ENCODE results near the gene LAMB4. TPM values are rescaled to one million over a fixed set of nuclear protein-coding genes. Genes with fewer than 3 reads are reported as not detected.

The LAMB4 gene
- total RNA-seq, 3 donors from 2014 or later (not counting 1 experiment from before 2014, with no cell fraction given), result not detected

DNA sequence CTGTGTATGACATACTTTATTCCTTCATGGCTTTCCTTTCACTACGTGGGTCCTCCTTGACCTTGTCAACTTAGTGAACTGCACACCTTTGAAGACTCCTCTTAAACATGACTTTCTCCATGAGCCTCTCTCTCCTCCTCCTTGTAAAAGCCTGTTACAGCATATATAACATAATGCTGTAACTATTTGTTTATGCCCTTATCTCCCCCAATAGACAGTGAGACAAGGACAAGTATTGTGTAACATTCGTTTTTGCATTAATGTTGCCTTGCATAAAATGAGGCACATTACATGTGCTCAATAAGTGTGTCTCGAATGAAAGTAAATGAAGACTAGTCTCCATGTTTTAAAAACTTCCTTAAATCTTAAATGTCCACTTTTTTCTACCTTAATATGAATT lies 122.9 kb downstream of the LAMB4 start:
- H3K36me3 ChIP-seq (ENCODE audit: control insufficient read depth, insufficient read depth, low read length), result no peaks in the 10 kb centered on the region
- H3K27me3 ChIP-seq (ENCODE audit: control insufficient read depth, insufficient read depth, low read length), result peaks cover 5% of the 10 kb centered on the region
- peaks cover 7% of the 10 kb centered on the region for H3K36me3 Mint-ChIP-seq
- intact Hi-C loops (cut with micrococcal nuclease), result no loop called here
- 71% methylated on average over 3 of the region's 3 CpGs for WGBS (ENCODE audit: insufficient coverage)
- peaks cover 11% of the 10 kb centered on the region in 2 donors for H3K4me1 Mint-ChIP-seq
- H3K4me3 Mint-ChIP-seq, result no peak overlapping the region
- no peak overlapping the region for H3K27ac ChIP-seq (ENCODE audit: low read length)
- DNase-seq, result no peak
- no peaks in the 10 kb centered on the region for H3K9me3 Mint-ChIP-seq
- peaks cover 7% of the 10 kb centered on the region for H3K4me1 ChIP-seq (ENCODE audit: control insufficient read depth, insufficient read depth, low read length)
- TF ChIP-seq, protein P1, sequence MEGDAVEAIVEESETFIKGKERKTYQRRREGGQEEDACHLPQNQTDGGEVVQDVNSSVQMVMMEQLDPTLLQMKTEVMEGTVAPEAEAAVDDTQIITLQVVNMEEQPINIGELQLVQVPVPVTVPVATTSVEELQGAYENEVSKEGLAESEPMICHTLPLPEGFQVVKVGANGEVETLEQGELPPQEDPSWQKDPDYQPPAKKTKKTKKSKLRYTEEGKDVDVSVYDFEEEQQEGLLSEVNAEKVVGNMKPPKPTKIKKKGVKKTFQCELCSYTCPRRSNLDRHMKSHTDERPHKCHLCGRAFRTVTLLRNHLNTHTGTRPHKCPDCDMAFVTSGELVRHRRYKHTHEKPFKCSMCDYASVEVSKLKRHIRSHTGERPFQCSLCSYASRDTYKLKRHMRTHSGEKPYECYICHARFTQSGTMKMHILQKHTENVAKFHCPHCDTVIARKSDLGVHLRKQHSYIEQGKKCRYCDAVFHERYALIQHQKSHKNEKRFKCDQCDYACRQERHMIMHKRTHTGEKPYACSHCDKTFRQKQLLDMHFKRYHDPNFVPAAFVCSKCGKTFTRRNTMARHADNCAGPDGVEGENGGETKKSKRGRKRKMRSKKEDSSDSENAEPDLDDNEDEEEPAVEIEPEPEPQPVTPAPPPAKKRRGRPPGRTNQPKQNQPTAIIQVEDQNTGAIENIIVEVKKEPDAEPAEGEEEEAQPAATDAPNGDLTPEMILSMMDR (IDR thresholded peaks at IDR 0.05), result no peak
- H3K9me3 ChIP-seq (ENCODE audit: control insufficient read depth, insufficient read depth, low read length), result no peaks in the 10 kb centered on the region
- H3K4me3 ChIP-seq (ENCODE audit: low read length), result no peak overlapping the region
- peaks cover 33 to 39% of the 10 kb centered on the region in 2 donors for H3K27me3 Mint-ChIP-seq (ENCODE audit: low read depth in 2 of 2)
- H3K27ac Mint-ChIP-seq, result no peak overlapping the region
- no peak for ATAC-seq

DNA sequence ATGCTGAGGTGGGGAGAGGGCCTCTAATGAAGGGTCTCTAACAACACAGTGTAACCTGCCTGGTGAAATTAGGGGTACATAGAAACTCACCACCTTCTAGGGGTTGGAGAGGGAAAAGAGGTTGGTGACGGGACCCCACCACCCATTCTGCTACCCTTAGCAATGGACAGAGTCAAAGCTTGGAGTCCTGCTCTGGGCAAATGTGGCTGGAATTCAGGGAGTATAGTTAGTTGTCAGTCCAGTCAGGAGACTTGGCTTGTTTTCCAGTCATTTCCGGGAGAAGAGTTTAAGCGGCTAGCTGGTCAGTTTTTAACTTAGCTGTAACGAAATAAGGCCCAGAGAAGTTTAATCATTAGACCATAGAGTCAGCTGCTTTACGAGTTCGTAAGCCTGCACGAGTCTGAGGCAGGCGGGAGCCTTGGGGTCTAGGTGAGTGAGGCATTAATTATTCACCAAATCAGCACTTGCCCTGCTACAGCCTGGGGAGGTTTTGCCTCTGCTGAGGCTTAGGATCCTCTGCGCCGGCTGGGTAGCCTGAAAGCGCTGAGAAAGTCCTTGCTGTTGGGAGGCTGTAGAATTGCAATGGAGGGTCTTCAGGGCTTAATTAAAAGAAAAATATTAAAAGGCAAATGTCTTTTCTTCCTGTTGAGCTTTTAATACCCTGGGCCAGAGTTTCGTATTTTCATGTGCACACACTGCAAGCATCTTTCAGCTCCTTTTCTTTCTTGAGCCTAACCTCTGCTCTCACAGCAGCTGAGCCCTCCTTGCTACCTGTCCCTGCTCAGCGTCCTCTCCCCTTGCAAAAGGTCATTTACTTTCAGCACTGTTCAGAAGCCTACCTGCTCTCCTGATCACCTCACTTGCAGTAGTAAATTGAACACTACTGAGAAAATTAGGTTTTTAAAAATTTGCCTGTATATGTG lies 125.7 kb downstream of the LAMB4 start:
- Histone ChIP-seq H3K4me3 (ENCODE audit: low read length) (no peak overlapping the region), H3K4me1 (ENCODE audit: control insufficient read depth, insufficient read depth, low read length) (peaks cover 18% of the 10 kb centered on the region), H3K27ac (ENCODE audit: low read length) (no peak overlapping the region), H3K27me3 (ENCODE audit: control insufficient read depth, insufficient read depth, low read length) (peaks cover 15% of the 10 kb centered on the region), H3K36me3 (ENCODE audit: control insufficient read depth, insufficient read depth, low read length) (no peaks in the 10 kb centered on the region), H3K9me3 (ENCODE audit: control insufficient read depth, insufficient read depth, low read length) (no peaks in the 10 kb centered on the region)
- Mint-ChIP-seq H3K27me3 (ENCODE audit: low read depth in 2 of 2) (peaks cover 42 to 54% of the 10 kb centered on the region in 2 donors), H3K36me3 (peaks cover 7% of the 10 kb centered on the region), H3K9me3 (peaks cover 0 to 3% of the 10 kb centered on the region in 2 donors), H3K4me1 (peaks cover 11 to 16% of the 10 kb centered on the region in 2 donors), H3K27ac (no peak overlapping the region), H3K4me3 (peak overlapping the region; percentile 72)
- DNase-seq (no peak), ATAC-seq (no peak)
- intact Hi-C loops (cut with micrococcal nuclease), result no loop called here
- 31% methylated on average over 12 of the region's 13 CpGs for WGBS (ENCODE audit: insufficient coverage)
- TF ChIP-seq, protein P1 (IDR thresholded peaks at IDR 0.05), result no peak

DNA sequence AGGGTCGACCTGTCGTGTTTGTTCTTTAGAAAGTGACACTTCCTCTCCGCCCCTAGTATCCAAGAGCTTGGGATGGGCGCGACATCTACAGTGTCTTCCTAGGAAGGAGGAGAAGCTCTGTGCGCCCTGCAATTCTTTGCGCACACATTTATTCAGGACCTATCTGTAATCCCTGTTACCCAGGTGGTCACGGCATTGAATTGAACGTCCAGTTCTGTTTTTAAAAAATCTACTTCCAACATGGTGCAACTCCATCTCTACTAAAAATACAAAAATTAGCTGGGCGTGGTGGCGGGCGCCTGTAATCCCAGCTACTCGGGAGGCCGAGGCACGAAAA lies 126.6 kb downstream of the LAMB4 start:
- H3K27ac ChIP-seq (ENCODE audit: low read length), result no peak overlapping the region
- WGBS (ENCODE audit: insufficient coverage), result 23% methylated on average over 15 of the region's 15 CpGs
- DNase-seq (no peak), ATAC-seq (no peak)
- Mint-ChIP-seq H3K9me3 (peaks cover 0 to 3% of the 10 kb centered on the region in 2 donors), H3K27me3 (ENCODE audit: low read depth in 2 of 2) (peaks cover 46 to 63% of the 10 kb centered on the region in 2 donors), H3K4me3 (peak overlapping the region; percentile 72), H3K36me3 (peaks cover 7% of the 10 kb centered on the region), H3K4me1 (peaks cover 11 to 16% of the 10 kb centered on the region in 2 donors), H3K27ac (no peak overlapping the region)
- intact Hi-C loops (cut with micrococcal nuclease), result no loop called here
- peaks cover 11% of the 10 kb centered on the region for H3K27me3 ChIP-seq (ENCODE audit: control insufficient read depth, insufficient read depth, low read length)
- no peaks in the 10 kb centered on the region for H3K9me3 ChIP-seq (ENCODE audit: control insufficient read depth, insufficient read depth, low read length)
- H3K4me3 ChIP-seq (ENCODE audit: low read length), result no peak overlapping the region
- peaks cover 18% of the 10 kb centered on the region for H3K4me1 ChIP-seq (ENCODE audit: control insufficient read depth, insufficient read depth, low read length)
- TF ChIP-seq, protein P1 (IDR thresholded peaks at IDR 0.05), result no peak
- H3K36me3 ChIP-seq (ENCODE audit: control insufficient read depth, insufficient read depth, low read length), result no peaks in the 10 kb centered on the region
